Spinal cord (tissue), 10 donors: Measurements from ENCODE around the gene GALNT10. TPM values are rescaled to one million over a fixed set of nuclear protein-coding genes. Genes with fewer than 3 reads are reported as not detected.

Experiments
- DNase-seq, 6 donors: peaks; one replicate each; pipeline versions ENCODE4 v3.0.0 to v3.0.0-alpha.2; 2013 to 2015; ENCODE audit warnings: low spot score in 6 of 6, low read depth in 4 of 6
- H3K27ac ChIP-seq: one replicate; pipeline ENCODE4 v1.5.1; 2013; ENCODE audit warnings: low read depth, low read length, control low read depth
- H3K27me3 ChIP-seq: one replicate; pipeline ENCODE4 v1.6.1; 2013; ENCODE audit warnings: low read length; ENCODE audit not compliant: control insufficient read depth, insufficient read depth
- H3K36me3 ChIP-seq: one replicate; pipeline ENCODE4 v1.6.1; 2013; ENCODE audit warnings: low read length; ENCODE audit not compliant: control insufficient read depth, insufficient read depth
- H3K4me1 ChIP-seq: one replicate; pipeline ENCODE4 v1.6.1; 2013; ENCODE audit warnings: low read length; ENCODE audit not compliant: control insufficient read depth, insufficient read depth
- H3K4me3 ChIP-seq: one replicate; pipeline ENCODE4 v1.5.1; 2013; ENCODE audit warnings: low read depth, low read length, control low read depth
- H3K9me3 ChIP-seq: one replicate; pipeline ENCODE4 v1.6.1; 2013; ENCODE audit warnings: low read length; ENCODE audit not compliant: control insufficient read depth, insufficient read depth
- WGBS: methylation state at CpG from one replicate; pipeline ENCODE4 v1.1.5; 2013; ENCODE audit warnings: missing lambda C conversion rate; ENCODE audit not compliant: insufficient coverage; 5-methylcytosine and 5-hydroxymethylcytosine counted together
- polyA plus RNA-seq, 2 donors: library from polyadenylated mRNA; unstranded; fragments of 120-200 nt; gene quantifications; one replicate each; pipeline ENCODE4 v1.2.1, GENCODE V29; 2013; ENCODE audit not compliant: insufficient read length in 2 of 2
- total RNA-seq, 2 donors: library from RNA; depleted of rRNA in 1 of 2; stranded (reverse); fragments of 120-200 nt in 1 of 2; fragments of >200 nt in 1 of 2; gene quantifications; one replicate each; pipeline versions ENCODE4 v1.2.3 to v1.2.4, GENCODE V29; 2013 to 2014
- donor health status: healthy.

Gene GALNT10
- total and polyA plus RNA-seq, 4 donors = 17.2 to 31.2 (median 22.5) TPM

GRCh38 chr5:154415114-154415513, 224.6 kb downstream of the GALNT10 start:
- Histone ChIP-seq H3K4me1 (no peaks in the 10 kb centered on the region), H3K27ac (no peak overlapping the region), H3K36me3 (peaks cover 23% of the 10 kb centered on the region), H3K9me3 (no peaks in the 10 kb centered on the region), H3K4me3 (no peak overlapping the region), H3K27me3 (no peaks in the 10 kb centered on the region)
- 83% methylated on average over 3 of the region's 6 CpGs for WGBS
- no peak for DNase-seq

- Histone ChIP-seq H3K36me3 (peaks cover 6% of the 10 kb centered on the region), H3K4me1 (no peaks in the 10 kb centered on the region), H3K4me3 (no peak overlapping the region), H3K9me3 (peaks cover 3% of the 10 kb centered on the region), H3K27ac (no peak overlapping the region), H3K27me3 (no peaks in the 10 kb centered on the region)
- WGBS = 57% methylated on average over 3 of the region's 5 CpGs
- peak in 4 of 6 donors; percentile 13 to 87 (median 51) for DNase-seq
These were observed 227.8 kb downstream of the GALNT10 start for GRCh38 chr5:154418344-154418820.

- Histone ChIP-seq H3K27me3 (no peaks in the 10 kb centered on the region), H3K4me1 (no peaks in the 10 kb centered on the region), H3K36me3 (peaks cover 6% of the 10 kb centered on the region), H3K9me3 (peaks cover 3% of the 10 kb centered on the region), H3K27ac (no peak overlapping the region), H3K4me3 (no peak overlapping the region)
- 85% methylated on average over 7 of the region's 7 CpGs for whole genome bisulfite sequencing
- DNase-seq = no peak
These were observed 228.7 kb downstream of the GALNT10 start for GRCh38 chr5:154419236-154419635.

- Histone ChIP-seq H3K27me3 (no peaks in the 10 kb centered on the region), H3K36me3 (peaks cover 4% of the 10 kb centered on the region), H3K27ac (no peak overlapping the region), H3K4me3 (no peak overlapping the region), H3K9me3 (peaks cover 3% of the 10 kb centered on the region), H3K4me1 (no peaks in the 10 kb centered on the region)
- no peak for DNase-seq
- WGBS = 86% methylated on average over 1 of the region's 1 CpG
These were observed 231.3 kb downstream of the GALNT10 start for GRCh38 chr5:154421868-154422267.

- DNase-seq = no peak
- H3K27me3 ChIP-seq = no peaks in the 10 kb centered on the region
- no peak overlapping the region for H3K27ac ChIP-seq
- 75% methylated on average over 2 of the region's 2 CpGs for WGBS
- H3K4me3 ChIP-seq = no peak overlapping the region
- peaks cover 3% of the 10 kb centered on the region for H3K9me3 ChIP-seq
- no peaks in the 10 kb centered on the region for H3K36me3 ChIP-seq
- no peaks in the 10 kb centered on the region for H3K4me1 ChIP-seq
These were observed 231.8 kb downstream of the GALNT10 start for GRCh38 chr5:154422298-154422697.

- Histone ChIP-seq H3K27ac (no peak overlapping the region), H3K4me3 (no peak overlapping the region), H3K27me3 (no peaks in the 10 kb centered on the region), H3K4me1 (peaks cover 6% of the 10 kb centered on the region), H3K9me3 (no peaks in the 10 kb centered on the region), H3K36me3 (no peaks in the 10 kb centered on the region)
- WGBS = no CpG with 5 or more reads among the region's 3 CpGs
- no peak for DNase-seq
These were observed 237.7 kb downstream of the GALNT10 start for GRCh38 chr5:154428208-154428607.

GRCh38 chr5:154429341-154429740, 238.8 kb downstream of the GALNT10 start:
- Histone ChIP-seq H3K27ac (no peak overlapping the region), H3K36me3 (no peaks in the 10 kb centered on the region), H3K27me3 (no peaks in the 10 kb centered on the region), H3K4me1 (peaks cover 6% of the 10 kb centered on the region), H3K4me3 (no peak overlapping the region), H3K9me3 (no peaks in the 10 kb centered on the region)
- DNase-seq = no peak
- WGBS = 100% methylated on average over 1 of the region's 1 CpG

GRCh38 chr5:154430466-154430865, 239.9 kb downstream of the GALNT10 start:
- H3K9me3 ChIP-seq = no peaks in the 10 kb centered on the region
- WGBS = 45% methylated on average over 3 of the region's 4 CpGs

GRCh38 chr5:154430961-154431630, 240.6 kb downstream of the GALNT10 start:
- H3K4me1 ChIP-seq = peaks cover 6% of the 10 kb centered on the region
- WGBS = 73% methylated on average over 4 of the region's 4 CpGs
- no peaks in the 10 kb centered on the region for H3K27me3 ChIP-seq
- DNase-seq = no peak
- H3K9me3 ChIP-seq = no peaks in the 10 kb centered on the region
- H3K36me3 ChIP-seq = no peaks in the 10 kb centered on the region
- no peak overlapping the region for H3K27ac ChIP-seq
- H3K4me3 ChIP-seq = no peak overlapping the region

More at GRCh38 chr5:154430466-154430865, 239.9 kb downstream of the GALNT10 start:
- H3K27me3 ChIP-seq = no peaks in the 10 kb centered on the region
- H3K27ac ChIP-seq = no peak overlapping the region
- H3K36me3 ChIP-seq = no peaks in the 10 kb centered on the region
- no peak overlapping the region for H3K4me3 ChIP-seq
- peak in 1 of 6 donors; percentile 15 for DNase-seq
- H3K4me1 ChIP-seq = peaks cover 6% of the 10 kb centered on the region

GRCh38 chr5:154435226-154435625, 244.7 kb downstream of the GALNT10 start:
- WGBS = no CpG with 5 or more reads among the region's 3 CpGs

More at GRCh38 chr5:154435226-154435625, 244.7 kb downstream of the GALNT10 start:
- no peak for DNase-seq
- Histone ChIP-seq H3K27ac (no peak overlapping the region), H3K9me3 (no peaks in the 10 kb centered on the region), H3K27me3 (no peaks in the 10 kb centered on the region), H3K36me3 (peaks cover 8% of the 10 kb centered on the region), H3K4me1 (peaks cover 6% of the 10 kb centered on the region), H3K4me3 (no peak overlapping the region)
